Measurements from ENCODE around the gene GPX3.

GRCh38 chr5:151012862-151013261 lies 7.5 kb upstream of the GPX3 start:
- no peak for TF ChIP-seq POLR2A (IDR thresholded peaks at IDR 0.05)
- TF ChIP-seq, protein P1, sequence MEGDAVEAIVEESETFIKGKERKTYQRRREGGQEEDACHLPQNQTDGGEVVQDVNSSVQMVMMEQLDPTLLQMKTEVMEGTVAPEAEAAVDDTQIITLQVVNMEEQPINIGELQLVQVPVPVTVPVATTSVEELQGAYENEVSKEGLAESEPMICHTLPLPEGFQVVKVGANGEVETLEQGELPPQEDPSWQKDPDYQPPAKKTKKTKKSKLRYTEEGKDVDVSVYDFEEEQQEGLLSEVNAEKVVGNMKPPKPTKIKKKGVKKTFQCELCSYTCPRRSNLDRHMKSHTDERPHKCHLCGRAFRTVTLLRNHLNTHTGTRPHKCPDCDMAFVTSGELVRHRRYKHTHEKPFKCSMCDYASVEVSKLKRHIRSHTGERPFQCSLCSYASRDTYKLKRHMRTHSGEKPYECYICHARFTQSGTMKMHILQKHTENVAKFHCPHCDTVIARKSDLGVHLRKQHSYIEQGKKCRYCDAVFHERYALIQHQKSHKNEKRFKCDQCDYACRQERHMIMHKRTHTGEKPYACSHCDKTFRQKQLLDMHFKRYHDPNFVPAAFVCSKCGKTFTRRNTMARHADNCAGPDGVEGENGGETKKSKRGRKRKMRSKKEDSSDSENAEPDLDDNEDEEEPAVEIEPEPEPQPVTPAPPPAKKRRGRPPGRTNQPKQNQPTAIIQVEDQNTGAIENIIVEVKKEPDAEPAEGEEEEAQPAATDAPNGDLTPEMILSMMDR (IDR thresholded peaks at IDR 0.05 in 8 of 11, conservative IDR thresholded peaks at IDR 0.05 in 3 of 11) = no peak

All from spleen (tissue), 7 donors.